Effector CD4-positive, alpha-beta T cell (primary cell): Measurements from ENCODE around the gene OSTN.
"Not testable (repeated sequence)": the region's sequence is repeated elsewhere in the genome, so short reads cannot be mapped to it uniquely, and the experiment has no call there.

Source experiments
- DNase-seq: peaks from one replicate; pipeline ENCODE4 v3.0.0-alpha.2; 2020

The OSTN gene

DNA sequence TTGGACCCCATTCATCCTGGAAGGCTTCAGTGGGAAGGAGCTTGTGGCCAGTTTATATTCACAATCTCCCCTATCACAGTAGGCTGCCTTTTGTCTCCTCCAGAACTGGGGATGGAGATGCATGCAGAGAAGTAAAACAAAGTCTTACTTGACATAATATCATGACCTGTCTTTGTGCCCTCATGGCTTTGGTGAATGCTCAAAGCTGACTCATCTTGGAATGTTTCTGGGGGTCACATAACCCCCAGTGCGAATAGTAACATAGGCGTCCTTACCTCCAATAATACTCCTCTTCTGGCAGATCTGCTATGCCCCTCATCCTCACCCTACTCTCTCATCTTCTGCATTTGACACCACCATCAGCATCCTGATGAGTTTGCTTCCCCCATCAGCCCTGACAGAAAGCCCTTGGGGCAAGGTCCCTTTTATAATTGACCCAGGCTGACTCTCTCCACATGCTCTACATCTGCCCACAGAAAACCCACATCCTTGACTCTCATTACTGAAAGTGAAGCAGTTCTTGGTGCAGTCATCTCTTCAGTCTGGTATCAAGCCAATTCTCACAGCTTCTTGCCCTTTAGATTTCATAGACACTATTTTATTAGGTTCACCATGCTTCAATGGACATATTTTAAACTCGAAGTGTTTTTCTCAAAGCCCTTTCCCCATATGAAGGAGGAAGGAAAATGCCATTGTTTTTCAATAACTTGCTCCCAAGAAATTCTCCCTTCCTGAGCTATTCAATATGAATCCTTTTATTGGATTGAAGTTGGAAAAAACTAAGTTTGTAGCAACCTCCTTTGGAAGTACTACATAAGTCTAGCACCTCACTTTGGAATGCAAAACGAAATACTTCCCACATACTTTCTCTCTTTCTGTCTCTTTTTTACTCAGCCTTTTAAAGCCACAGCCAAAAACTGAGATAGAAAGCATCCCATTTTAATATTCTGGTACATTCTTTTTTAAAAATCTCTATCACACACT lies 36.6 kb downstream of the OSTN start:
- no peak for DNase-seq

DNA sequence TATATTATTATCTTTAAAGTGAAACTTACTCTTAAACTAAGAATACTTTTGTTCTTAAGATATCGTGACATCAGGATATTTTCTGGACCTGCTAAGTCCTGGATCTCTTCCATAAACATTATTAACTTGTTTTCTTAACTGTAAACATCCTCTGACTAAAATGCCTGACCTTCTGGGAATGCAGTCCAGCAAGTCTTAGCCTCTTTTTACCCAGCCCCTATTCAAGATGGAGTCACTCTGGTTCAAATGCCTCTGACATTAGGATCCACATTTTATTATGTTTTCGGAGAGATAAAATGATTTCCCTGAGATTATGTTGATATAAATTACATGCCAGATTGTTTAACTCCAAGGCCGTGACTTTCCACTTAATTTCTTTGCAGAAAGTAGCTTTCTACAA lies 37.6 kb downstream of the OSTN start:
- DNase-seq: no peak

DNA sequence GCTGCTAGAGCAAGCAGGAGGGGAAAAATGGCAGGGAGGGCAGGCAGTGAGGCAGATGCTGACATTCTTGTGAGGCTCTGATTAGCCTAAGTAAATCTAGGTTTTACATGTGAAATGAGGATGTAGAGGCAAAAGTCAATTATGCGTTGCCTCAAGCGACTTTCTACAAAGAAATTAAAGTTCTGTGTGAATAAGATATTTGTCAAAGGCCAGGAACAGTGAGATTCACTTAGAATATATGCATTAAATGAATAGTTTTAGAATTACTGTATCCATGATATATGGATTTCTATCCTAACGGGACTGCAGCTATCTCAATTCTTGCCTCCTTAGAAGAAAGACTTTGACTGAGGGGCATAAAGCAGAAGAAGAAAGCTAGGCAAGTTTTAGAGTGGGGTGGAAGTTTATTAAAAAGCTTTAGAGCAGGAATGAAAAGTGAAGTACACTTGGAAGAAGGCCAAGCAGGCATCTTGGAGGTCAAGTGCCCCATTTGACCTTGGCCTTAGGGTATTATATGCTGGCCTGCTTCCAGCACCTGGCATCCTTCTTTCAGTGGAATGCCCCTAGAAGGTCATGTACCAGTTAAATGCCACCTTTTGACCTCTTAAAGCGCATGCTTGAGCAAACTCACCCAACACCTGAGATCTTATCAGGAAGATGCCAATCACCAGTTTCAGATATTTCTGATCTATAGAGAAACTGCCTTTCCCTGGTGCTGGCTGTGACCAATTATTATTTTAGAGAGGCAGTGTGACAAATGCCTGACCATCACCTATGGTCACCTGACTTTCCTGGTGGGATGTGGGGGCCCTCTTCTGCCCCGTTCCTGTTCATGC lies 38.2 kb downstream of the OSTN start:
- DNase-seq: no peak

DNA sequence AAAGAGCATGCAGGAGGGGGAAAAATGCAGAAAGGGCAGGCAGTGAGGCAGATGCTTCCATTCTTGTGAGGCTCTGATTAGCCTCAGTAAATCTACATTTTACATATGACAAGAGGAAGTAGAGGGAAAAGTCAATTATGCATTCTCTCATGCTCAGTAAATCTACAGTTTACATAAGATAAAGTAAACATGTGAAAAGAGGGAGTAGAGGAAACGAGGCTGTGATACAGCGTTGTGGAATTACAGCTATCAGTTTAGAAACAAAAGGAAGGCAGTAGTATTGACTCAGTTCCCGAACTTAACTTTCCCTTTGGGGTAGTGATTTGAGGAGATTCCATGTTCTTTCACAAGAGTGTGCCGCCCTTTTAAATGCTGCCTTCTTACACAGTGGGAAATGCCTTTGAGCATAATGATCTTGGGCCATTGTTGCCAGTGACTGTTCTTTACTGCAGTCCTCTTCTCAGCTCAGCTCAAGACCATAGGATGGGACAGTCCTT lies 39.3 kb downstream of the OSTN start:
- DNase-seq: no peak

DNA sequence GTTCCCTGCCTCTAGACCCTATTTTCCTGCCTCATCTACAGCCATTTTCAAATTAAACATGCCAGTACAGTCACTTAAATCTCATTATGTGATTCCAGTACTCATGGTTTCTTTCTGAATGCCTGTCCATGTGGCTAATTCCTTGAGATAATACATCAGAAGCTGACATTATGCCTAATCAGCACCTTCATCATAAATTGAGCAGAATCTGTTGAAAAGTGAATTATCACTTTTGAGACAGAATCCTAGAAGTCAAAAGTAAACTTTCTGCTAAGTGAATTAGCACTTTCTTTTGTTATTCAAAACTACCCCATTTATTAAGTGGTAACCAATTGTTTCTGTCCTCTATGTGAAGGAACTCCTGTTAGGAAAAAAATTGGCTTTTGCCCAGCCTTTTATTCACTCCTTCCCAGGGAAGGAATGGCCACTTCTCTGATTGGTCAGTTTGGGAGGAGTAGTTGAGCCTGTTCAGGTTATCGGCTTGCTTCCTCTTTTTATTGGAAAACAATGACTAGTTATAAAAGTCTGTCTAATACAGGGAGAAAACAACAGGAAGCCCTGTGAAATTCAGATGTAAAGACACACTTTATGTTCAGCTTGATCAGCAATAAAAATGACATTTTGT lies 40.5 kb downstream of the OSTN start:
- no peak for DNase-seq

DNA sequence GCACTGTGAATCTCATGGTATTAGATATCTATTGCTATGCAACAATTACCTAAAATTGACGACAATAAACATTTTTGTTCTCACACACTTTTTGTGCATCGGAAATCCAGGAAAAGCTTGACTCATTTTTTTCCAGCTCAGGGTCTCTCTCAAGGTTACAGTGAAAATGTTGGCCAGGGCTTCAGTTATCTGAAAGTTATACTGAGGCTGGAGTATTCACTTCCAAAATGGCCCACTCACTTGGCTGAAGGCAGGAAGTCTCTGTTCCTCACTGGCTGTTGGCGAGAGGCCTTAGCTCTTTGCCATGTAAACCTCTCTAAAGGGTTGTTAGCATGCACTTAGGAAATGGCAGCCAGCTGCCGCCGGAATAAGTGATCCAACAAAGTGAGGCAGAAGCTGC lies 41.4 kb downstream of the OSTN start:
- no peak for DNase-seq

DNA sequence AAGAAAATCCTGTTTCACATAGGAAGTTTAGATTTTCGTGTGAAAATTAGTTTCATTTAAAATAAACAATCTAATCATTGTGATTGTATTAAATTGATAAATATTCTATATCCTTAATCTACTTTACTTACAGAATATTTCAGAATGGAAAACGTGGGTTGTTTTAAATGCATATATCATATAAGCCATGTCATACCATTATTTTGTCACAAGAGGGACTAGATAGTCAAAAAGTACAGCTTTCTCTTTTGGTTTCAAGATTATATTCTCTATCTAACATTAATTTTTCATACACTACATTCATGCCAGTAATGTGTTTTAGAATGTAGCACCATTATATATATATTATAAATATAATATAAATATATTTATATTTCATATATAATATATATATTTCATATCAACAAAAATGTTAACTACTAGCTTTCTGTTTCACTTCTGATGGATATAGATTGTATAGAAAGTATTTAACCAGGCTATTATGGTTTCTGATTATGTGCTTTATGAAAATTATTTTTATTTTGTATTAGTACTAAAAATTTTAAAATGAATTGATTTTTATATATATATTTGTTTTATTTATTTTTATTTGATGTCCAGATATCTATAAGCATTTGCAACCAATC lies 45.3 kb downstream of the OSTN start:
- no peak for DNase-seq

DNA sequence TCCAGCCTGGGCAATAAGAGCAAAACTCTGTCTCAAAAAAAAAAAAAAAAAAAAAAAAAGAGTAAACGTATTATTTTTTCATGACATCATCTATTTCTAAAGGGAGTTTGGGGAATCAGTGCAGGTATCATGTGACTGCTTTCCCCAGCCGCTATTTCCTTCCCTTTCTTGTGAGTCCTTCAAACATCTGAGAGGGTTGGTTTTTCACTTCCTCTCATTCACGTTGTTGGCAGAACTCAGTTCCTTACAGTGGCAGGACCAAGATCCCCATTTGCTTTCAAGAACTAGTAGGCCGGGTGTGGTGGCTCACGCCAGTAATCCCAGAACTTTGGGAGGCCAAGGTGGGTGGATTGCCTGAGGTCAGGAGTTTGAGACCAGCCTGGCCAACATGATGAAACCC lies 47.0 kb downstream of the OSTN start:
- DNase-seq: not testable (repeated sequence)

DNA sequence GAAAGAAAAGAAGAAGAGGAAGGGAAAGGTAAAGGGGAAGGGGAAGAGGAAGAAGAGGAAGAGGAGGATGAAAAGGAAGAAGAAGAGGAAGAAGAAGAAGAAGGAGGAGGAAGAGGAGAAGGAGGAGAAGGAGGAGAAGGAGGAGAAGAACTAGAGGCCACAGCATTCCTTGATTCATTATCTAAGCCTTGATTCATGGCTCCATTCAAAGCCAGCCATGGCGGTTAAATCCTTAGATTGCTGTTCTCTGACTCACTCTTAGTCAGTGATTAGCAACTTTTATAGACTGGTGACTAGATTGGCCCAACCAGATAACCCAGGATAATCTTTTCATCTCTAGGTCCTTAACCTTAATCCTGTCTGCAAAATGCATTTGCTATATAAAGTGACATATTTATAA lies 47.6 kb downstream of the OSTN start:
- DNase-seq: no peak

DNA sequence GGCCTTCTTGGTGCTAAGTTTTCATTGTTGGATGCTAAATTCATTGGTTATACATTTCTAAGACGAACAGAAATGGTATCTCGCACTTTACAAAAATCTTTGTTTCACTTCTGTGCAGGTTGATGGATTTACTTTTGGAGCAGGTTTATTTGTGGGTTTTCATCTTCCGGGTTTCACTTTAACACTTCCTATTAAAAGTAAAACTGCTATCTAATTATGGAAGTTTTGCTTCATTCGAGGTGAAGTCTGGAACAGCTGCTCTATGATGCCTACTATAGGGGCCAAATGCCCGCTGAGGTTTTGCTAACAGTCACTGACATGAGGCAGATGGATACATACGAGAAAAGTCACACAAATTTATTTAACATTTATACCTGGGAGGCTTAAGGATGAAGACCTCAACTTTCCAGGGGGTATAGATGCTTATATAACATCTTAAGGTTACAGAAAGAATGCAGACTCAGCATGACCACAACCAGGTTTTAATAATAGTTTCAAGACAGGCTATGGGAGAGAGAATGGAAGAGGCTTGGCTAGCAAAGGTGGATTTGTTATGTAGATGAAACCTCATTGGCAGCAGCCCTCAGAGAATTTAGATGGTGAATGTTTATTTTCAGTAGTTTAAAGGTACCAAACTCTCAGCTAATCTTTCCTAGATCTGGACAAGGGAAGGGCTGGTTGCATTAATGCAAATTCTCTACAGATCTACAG lies 54.2 kb downstream of the OSTN start:
- DNase-seq: no peak

DNA sequence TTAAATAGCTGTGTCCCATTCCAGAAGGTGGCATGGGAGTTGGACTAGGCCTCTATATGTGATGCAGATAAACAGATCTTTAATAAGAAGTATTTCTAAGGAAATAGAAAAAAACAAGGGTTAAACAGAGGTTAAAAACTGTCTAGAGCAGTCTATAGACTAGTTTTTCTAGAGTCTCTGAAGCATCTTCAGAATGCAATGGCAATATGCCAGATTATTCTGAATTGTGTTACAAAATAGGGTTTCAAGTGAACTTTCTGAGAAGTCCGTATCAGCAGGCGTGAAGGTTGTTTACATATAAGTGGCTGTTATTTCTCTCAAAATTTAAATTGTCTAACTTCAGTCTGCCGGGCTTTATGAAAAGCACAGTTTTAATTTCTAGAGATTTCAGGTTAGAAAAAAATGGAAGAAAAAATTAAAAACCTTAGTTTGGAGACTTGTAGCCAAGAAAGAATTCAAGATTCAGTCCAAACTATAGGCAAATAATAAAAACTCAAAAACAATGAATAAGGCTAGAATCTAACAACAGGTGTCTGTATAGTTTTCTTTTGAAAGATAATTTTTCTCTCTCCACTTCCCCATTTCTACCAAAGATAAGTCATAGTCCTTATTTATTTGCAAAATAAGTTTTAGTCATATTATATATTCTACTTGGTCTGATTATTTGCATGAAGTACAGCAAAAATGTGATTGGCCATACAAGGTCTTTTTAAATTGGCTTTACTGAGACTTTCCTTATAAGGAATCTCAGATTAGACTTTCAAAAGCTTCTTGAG lies 55.2 kb downstream of the OSTN start:
- DNase-seq: no peak

DNA sequence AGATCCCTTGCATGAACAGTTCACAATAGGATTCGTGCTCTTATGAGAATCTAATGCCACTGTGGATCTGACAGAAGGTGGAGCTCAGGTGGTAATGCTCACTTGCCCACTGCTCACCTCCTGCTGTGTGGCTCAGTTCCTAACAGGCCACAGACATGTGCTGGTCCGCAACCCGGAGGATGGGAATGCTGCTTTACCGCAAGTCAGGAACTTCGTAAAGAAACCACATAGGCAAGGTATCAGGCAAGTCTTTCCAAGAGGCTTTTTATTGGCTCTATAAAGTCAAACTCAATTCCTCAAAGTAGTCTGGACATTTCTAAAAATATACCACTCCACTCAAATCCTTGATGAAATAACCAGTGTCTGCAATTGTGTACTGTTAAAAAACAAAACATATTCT lies 56.1 kb downstream of the OSTN start:
- DNase-seq: no peak

DNA sequence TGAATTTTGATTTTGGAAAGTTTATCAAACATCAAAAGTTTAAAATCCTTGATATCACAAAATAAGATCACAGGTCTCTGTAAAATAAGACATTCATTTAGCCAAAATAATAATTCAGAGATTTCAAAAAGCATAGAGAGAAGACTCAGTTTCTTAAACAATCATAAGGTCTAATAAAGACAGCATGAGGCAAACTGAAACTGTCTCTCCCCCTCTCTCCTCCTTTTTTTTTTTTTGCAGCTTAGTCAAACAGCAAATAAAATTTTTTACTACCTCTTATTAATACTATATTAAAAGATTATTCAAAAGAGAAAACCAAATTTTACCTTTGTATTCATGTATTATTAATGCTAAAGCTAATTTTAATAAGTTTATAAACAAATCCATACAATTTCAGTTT lies 57.4 kb downstream of the OSTN start:
- no peak for DNase-seq

DNA sequence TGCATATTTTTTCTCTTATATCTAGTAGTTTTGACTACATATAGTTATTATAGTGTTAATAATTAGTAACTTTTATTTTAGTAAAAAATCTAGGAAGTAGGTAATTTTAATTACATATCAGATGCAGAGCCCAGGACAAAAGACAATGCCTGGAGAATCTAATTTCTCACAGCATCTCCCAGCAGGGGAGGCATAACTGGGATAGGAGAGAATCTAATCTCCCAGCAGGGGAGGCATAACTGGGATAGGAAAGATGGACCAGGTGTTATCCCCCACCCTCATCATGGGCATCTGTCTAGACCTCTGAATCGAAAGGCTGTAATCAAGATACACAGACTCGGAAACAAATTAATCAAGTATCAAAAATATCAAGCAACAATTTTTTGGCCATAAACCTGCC lies 58.2 kb downstream of the OSTN start:
- DNase-seq: no peak

DNA sequence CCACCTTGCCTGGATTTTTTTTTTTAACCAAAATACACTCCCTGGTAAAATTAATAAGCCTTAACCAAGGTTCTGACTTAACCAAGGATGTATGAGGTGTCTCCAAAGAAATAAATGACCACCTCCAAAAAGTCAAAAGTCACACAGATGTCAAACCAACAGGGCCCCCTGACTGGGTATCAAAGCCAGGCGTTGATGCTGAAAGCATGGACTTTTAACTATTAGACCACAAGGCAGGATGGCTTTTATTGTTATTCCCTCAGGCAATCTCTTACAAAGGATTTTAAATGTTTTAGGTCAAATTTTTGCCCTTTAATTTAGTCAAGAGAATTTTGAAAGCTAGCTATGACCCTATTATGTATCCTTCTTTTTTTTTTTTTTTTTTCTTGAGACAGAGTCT lies 60.4 kb downstream of the OSTN start:
- no peak for DNase-seq

DNA sequence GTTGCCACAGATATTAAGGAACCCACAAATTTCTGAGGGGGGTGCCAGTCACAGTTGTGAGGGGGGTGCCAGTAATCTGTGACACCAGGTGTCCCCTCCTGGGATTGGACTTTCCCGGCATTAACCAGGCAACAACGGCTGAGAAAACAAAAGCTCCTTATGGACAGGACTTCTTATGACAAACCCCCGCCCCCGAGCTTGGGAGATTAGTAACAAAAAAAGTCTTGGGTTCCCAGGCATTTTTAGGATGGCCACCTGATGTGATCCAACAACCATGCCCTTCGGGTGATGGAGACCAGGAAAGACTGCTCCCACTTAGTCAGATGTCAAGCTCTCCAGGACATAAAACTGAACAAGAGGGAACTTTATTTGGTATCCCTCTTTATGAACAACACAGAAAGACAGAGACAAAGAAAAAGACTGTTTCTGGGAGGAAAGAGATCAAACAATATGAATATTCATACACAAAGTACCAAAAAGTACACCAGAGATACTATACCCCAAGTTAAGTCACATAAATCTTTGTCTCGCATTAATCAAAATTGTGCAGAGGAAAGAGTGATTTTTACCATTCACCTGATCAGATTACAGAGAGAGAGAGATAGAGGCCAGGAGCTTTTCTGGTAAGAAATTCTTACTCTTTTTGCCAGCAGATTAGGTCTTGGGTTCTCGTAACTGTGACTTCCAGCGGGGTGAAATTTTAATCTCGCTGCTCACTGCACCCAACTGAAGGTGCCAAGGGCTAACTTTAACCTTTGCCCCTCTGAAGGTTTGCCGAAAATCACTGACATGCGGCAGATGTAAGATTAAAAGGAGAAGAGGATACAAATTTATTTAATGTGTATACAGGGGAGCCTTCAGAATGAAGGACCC lies 61.6 kb downstream of the OSTN start:
- DNase-seq: no peak

DNA sequence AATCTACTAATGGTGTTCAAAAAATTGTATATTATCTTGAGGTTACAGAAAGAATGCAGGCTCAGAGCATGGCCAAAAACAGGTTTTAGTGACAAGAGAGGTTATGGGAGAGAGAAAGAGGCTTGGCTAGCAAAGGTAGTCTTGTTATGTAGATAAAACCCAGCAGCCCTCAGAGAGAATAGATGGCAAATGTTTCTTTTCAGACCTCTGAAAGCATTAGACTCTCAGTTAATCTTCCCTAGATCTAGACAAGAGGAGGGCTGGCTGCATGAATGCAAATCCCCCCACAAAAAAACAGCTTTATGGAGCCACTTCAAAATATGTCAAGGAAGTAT lies 62.2 kb downstream of the OSTN start:
- DNase-seq: no peak

DNA sequence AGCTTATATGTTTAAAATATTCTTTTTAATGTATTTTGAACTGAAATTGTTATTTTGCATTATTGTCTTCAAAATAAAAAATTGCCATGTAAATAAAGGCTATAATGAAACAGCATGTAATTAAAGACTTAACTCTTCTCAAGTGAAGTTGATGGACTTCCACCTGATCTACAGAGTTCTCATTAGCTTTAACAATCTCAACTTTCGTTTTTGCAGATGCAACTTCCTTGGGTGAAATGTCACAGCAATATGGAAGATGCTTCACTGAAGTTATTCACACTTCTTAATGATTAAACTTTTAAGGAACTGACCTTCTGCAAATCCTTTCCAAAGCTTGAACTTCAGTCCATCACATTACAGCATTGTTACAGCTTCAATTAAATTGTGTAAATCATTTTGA lies 63.6 kb downstream of the OSTN start:
- no peak for DNase-seq

DNA sequence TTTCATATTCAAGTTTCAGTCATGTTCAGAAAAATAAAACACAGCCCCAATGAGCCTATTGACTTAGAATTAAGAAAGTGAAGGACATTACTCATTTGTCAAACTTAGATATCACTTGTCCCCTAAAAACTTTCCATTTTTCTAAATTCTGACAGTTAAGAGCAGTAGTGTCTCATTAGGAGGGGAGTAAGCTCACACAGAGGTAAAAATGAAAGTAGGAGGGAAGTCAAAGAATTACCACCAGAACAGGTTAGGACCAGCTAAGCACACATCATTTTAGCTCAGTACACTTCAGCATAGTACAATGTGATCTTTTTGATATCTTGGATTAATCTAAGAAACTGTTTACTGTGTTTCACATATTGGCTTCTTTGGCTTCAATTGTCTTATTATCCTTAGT lies 64.3 kb downstream of the OSTN start:
- no peak for DNase-seq

DNA sequence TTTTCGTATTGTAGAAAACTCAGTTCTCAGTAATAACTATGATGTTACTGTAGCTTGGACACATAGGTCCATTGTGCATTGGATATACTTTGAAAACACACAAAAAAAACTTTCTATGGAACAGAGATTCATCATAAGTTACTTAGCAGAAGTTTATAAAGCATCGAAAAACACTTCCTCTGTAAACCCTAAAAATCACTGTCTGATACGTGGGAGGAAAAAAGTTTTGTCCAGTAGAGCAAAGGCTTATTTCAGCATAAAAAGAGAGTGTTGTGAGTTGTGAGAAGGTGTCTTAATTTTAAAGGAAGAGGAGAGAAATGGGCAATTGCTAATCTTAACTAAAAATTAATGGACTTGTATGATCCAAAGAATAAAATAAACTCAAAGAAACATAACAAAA lies 64.8 kb downstream of the OSTN start:
- no peak for DNase-seq
